Activated T-cell treated with anti-CD3 and anti-CD28 coated beads, Interleukin-2, amount 50 U/mL, for 48 hours (primary cell): ENCODE results near the gene SH3TC2.

Experiments
- DNase-seq, 2 experiments: peaks; one replicate each; pipeline ENCODE4 v3.0.0-alpha.2; 2020

Gene SH3TC2

GRCh38 chr5:149056616-149057165, 6.2 kb downstream of the SH3TC2 start:
- no peak for DNase-seq

DNA sequence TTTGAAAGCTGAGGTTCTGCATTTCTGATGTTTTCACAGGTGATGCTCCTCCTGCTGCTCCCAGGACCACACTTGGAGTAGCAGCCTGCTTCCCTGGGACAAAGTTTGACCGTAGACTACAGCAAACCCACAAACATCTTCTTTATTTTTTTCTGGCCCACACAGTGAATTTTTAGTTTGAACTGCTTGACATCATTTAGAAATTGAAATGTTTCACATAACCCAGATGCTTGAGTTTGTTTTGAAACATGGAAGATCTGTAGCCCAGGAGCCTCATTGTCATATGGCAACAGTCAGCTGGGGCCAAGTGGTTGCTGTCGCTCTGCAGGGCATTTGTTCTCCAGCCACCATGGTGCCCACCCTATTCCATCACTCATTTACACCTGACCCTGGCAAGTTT, 8.4 kb downstream of the SH3TC2 start:
- no peak for DNase-seq

- DNase-seq: no peak
These were observed 9.7 kb downstream of the SH3TC2 start for GRCh38 chr5:149053072-149053695.

- no peak for DNase-seq
These were observed 13.5 kb downstream of the SH3TC2 start for GRCh38 chr5:149049371-149049781.

DNA sequence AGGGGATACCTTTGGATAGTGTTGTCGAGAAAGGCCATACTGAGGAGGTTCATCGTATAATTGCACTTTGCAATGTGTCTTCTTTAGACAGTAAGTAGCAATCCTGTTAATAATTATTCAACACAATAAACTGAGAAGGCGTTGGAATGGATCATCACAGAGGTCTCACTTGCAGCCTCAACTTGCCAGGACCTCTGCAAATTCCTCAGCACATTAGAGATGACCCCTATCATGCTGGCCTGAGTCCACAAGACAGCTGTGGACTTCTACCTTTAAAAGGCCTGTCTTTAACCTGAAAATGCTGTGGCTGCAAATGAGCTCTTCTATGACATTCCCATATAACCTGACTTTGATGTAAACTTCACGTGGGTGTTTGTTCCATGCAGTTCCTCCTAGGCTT, 14.1 kb downstream of the SH3TC2 start:
- no peak for DNase-seq

DNA sequence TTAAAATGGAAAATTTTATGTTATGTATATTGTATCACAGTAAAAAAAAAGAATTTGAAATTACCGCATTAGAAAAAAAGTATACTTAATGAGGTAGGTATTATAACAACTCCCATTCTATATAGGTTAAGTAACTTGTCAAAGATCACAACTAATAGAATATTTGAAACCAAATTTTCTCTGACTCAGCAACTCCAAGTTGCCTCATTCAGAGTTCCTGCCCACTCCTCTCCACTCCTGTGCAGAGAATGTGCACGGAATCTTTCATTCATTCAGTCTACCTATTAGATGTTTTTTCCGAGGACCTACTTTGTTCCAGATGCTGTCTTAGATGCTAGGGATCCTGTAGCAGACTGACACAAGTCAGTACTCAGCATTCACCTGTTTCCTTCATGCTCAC, 15.4 kb downstream of the SH3TC2 start:
- no peak for DNase-seq

GRCh38 chr5:149046196-149046829, 16.5 kb downstream of the SH3TC2 start:
- DNase-seq: no peak

DNA sequence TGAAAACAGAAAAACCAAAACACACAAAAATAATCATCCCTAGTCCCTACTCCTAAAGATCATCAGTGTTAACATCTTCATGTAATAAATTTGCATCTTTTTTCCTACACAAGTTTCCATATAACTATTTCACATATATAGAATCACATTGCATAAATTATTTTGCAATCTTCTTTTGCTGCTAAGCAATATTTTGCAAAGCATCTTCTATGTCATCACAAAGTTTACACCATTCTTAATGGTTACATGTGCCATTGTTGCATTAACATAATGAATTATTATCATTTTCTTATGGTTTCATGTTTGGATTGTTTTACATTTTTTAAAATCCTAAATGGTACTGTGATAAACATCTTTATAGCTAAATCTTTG, 17.8 kb downstream of the SH3TC2 start:
- DNase-seq: no peak

GRCh38 chr5:149044453-149045088, 18.3 kb downstream of the SH3TC2 start:
- no peak for DNase-seq

DNA sequence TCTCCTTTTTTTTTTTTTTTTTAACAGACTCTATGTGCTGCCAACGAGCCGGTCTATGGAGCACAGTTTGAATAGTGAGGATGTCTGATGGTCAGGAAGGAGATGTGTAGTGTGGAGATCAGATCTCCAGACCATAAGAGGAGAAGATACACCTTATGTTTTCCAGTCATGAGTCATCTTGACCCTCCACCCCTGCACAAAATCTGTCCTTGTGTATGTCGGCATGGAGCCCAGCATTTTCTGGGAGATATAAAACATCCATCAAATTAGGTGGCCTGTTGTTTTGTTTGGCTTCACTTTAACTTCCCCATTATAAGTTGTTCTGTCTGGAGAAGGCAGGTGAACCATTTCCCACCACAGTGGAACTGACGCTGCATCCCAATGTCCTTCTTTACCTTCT, 19.2 kb downstream of the SH3TC2 start:
- DNase-seq: no peak

DNA sequence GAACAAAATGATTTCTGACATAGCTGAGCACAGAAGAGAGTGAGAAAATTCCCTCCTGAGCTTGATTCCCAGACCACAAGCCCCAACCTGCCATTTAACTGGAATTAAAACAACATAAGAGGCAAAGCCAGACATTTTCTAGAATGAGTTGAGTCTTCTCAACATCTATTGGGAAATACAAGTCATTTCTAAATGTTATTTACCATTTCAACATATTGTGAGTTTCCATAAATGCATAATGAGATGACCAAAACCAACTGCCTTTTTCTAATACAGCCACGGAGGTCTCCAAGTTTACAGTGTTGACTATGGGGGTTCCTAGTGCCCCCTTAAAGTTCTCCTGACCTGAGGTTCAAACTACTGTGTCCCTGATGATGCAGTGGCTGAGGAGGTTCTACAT, 20.0 kb downstream of the SH3TC2 start:
- no peak for DNase-seq

GRCh38 chr5:149041242-149041641, 21.6 kb downstream of the SH3TC2 start:
- DNase-seq: no peak

DNA sequence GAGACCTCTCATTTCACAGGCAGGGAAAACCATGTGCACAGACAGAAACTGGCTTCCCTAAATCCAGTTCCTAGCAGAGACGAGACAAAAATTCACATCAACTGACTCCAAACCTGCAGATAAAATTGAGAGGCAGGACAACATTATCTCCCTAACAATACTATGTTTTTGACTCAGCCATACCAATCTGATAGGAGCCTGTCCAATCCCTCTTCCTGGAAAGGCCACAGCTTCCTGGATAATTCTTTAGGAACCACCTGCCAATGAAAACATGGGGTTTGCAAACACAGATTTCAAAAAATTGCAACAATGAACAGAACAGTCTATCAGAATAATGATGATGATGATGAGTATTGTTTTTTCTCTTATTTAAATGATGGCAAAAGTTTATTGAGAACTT, 22.4 kb downstream of the SH3TC2 start:
- no peak for DNase-seq

GRCh38 chr5:149039506-149039905, 23.4 kb downstream of the SH3TC2 start:
- no peak for DNase-seq

GRCh38 chr5:149038336-149039080, 24.4 kb downstream of the SH3TC2 start:
- no peak for DNase-seq

- peak in 1 of 2 experiments; percentile 23 for DNase-seq
These were observed 25.0 kb downstream of the SH3TC2 start for GRCh38 chr5:149037817-149038216.

GRCh38 chr5:149036970-149037369, 25.9 kb downstream of the SH3TC2 start:
- DNase-seq: peak in 1 of 2 experiments; percentile 24

DNA sequence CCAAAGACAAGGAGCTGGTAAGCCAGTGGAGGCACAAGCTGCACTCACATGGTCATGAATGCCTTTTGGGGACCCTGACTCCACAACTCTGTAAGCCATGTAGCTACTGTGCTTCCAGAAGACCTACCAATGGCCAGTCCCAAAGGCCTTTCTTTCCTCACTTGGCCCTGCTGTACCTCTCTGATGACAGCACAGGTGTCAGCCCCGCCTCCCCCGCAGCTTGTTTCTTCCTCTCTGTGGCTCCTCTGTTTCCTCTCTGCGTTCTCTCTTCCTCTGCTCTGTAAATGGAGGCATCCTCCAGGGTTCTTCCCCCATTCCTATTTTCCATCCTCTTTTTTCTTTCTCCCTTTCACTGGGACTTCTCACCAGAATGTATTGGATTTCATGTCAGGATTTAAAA, 26.7 kb downstream of the SH3TC2 start:
- DNase-seq: no peak

GRCh38 chr5:149035372-149035790, 27.5 kb downstream of the SH3TC2 start:
- peak; percentile 80 to 81 for DNase-seq

- no peak for DNase-seq
These were observed 31.9 kb downstream of the SH3TC2 start for GRCh38 chr5:149030838-149031397.

- no peak for DNase-seq
These were observed 32.5 kb downstream of the SH3TC2 start for GRCh38 chr5:149030392-149030791.

DNA sequence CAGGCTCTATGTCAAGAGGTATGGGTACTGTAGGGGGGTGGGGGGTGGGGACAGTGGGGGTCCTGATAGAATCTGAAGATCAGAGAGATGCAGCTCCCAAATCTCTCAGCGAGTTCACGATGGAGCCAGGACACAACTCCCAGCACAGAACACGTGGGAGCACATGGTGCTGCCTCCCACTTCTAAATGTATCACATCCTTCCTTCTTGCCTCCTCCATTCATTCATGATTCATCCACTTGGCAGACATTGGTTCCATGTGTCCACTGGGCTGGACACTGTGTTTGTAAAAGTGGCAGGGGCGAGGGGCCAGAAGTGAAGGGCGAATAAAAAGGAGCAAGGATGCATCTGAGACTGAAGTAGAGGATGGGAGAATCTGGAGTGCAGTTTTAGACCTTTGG, 33.9 kb downstream of the SH3TC2 start:
- DNase-seq: no peak

- DNase-seq: no peak
These were observed 34.7 kb downstream of the SH3TC2 start for GRCh38 chr5:149028161-149028560.
